ENCODE results near the gene MAST4.

DNA sequence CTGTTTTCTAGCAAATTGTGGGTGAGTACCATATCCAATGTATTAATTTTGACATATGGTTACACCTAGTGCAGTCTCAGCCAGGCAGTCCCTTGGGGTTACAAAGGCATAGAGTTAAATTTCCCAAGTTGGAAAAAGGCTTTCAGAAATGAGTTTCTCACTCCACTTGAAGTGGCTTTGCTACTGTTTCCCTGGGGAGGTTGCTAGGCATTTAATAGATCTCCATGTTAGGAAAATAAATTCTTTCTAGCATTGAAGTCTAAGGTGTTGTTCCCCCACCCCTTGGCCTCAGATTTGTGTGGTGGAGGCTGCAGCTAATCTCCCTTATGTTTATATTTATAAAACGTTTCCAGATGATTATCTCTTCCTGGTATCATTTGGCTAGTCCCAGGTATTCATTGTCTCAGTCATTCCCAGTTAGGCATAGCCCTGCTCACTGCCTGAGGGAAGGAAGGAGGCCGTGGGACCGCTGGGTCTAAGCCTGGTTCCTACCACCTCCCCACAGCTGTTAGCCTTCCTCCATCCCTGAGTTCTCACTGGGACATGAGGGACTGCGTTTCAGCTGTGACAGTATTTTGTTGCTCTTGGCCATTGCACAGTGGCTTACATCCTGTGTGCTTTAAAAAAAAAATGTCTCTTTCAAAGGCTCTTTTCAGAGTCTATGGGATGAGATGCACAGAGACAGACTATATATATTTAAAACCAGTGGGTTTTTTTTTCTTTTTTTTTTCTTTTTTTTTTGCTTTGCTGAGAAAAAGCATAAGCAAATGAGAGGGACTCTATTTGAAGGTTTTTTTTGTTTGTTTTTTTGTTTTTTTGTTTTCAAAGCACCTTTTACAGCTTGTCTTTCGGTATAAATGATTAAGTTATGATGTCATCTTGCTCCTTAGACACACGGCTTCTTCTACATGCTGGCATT lies 121.5 kb downstream of the MAST4 start:
- TF ChIP-seq, protein P1, sequence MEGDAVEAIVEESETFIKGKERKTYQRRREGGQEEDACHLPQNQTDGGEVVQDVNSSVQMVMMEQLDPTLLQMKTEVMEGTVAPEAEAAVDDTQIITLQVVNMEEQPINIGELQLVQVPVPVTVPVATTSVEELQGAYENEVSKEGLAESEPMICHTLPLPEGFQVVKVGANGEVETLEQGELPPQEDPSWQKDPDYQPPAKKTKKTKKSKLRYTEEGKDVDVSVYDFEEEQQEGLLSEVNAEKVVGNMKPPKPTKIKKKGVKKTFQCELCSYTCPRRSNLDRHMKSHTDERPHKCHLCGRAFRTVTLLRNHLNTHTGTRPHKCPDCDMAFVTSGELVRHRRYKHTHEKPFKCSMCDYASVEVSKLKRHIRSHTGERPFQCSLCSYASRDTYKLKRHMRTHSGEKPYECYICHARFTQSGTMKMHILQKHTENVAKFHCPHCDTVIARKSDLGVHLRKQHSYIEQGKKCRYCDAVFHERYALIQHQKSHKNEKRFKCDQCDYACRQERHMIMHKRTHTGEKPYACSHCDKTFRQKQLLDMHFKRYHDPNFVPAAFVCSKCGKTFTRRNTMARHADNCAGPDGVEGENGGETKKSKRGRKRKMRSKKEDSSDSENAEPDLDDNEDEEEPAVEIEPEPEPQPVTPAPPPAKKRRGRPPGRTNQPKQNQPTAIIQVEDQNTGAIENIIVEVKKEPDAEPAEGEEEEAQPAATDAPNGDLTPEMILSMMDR (IDR thresholded peaks at IDR 0.05), result no peak
- TF ChIP-seq EZH2 (IDR thresholded peaks at IDR 0.05), result no peak

Measured in neural progenitor cell (in vitro differentiated cells).